Measurements from ENCODE around the gene HSFX2.
"Not testable (repeated sequence)": the region's sequence is repeated elsewhere in the genome, so short reads cannot be mapped to it uniquely, and the experiment has no call there.

HSFX2 gene

GRCh38 chrX:149628768-149629167 is 33.7 kb upstream of the HSFX2 start:
- Histone ChIP-seq H3K9me3 (ENCODE audit: control insufficient read depth, low read length) (no peaks in the 10 kb centered on the region), H3K4me3 (ENCODE audit: insufficient read depth, low read depth, low read length) (no peak overlapping the region), H3K4me1 (ENCODE audit: control insufficient read depth, insufficient read depth, low read length) (no peaks in the 10 kb centered on the region), H3K36me3 (ENCODE audit: control insufficient read depth, insufficient read depth, low read length) (no peaks in the 10 kb centered on the region), H3K27me3 (ENCODE audit: control insufficient read depth, insufficient read depth, low read length, poor library complexity, severe bottlenecking) (peaks cover 21% of the 10 kb centered on the region), H3K27ac (ENCODE audit: insufficient read depth, low read depth, low read length, poor library complexity, severe bottlenecking) (no peak overlapping the region)
- WGBS, 2 experiments: 100% methylated on average over 2 of the region's 2 CpGs; no CpG with 5 or more reads in 1 of the 2 experiments

- Histone ChIP-seq H3K9me3 (ENCODE audit: control insufficient read depth, low read length) (no peaks in the 10 kb centered on the region), H3K4me1 (ENCODE audit: control insufficient read depth, insufficient read depth, low read length) (no peaks in the 10 kb centered on the region), H3K36me3 (ENCODE audit: control insufficient read depth, insufficient read depth, low read length) (no peaks in the 10 kb centered on the region), H3K27me3 (ENCODE audit: control insufficient read depth, insufficient read depth, low read length, poor library complexity, severe bottlenecking) (peaks cover 16% of the 10 kb centered on the region), H3K4me3 (ENCODE audit: insufficient read depth, low read depth, low read length) (no peak overlapping the region), H3K27ac (ENCODE audit: insufficient read depth, low read depth, low read length, poor library complexity, severe bottlenecking) (no peak overlapping the region)
- 96 to 98% methylated on average over 3 of the region's 3 CpGs for WGBS, 2 experiments
These were observed 33.2 kb upstream of the HSFX2 start for GRCh38 chrX:149628280-149628679.

- 54 to 70% methylated on average over 3 to 8 of the region's 8 CpGs for WGBS, 2 experiments
- H3K36me3 ChIP-seq (ENCODE audit: control insufficient read depth, insufficient read depth, low read length); H3K27me3 ChIP-seq (ENCODE audit: control insufficient read depth, insufficient read depth, low read length, poor library complexity, severe bottlenecking); H3K4me3 ChIP-seq (ENCODE audit: insufficient read depth, low read depth, low read length); H3K4me1 ChIP-seq (ENCODE audit: control insufficient read depth, insufficient read depth, low read length); H3K9me3 ChIP-seq (ENCODE audit: control insufficient read depth, low read length); H3K27ac ChIP-seq (ENCODE audit: insufficient read depth, low read depth, low read length, poor library complexity, severe bottlenecking): not testable (repeated sequence)
These were observed 31.7 kb upstream of the HSFX2 start for GRCh38 chrX:149626829-149627228.

GRCh38 chrX:149619662-149620061 is 24.5 kb upstream of the HSFX2 start:
- not testable (repeated sequence) for H3K27ac ChIP-seq (ENCODE audit: insufficient read depth, low read depth, low read length, poor library complexity, severe bottlenecking); H3K9me3 ChIP-seq (ENCODE audit: control insufficient read depth, low read length); H3K36me3 ChIP-seq (ENCODE audit: control insufficient read depth, insufficient read depth, low read length); H3K4me3 ChIP-seq (ENCODE audit: insufficient read depth, low read depth, low read length); H3K27me3 ChIP-seq (ENCODE audit: control insufficient read depth, insufficient read depth, low read length, poor library complexity, severe bottlenecking); H3K4me1 ChIP-seq (ENCODE audit: control insufficient read depth, insufficient read depth, low read length)
- WGBS, 2 experiments: no CpG with 5 or more reads among the region's 1 CpG

GRCh38 chrX:149618871-149619270 is 23.8 kb upstream of the HSFX2 start:
- no peaks in the 10 kb centered on the region for H3K27me3 ChIP-seq (ENCODE audit: control insufficient read depth, insufficient read depth, low read length, poor library complexity, severe bottlenecking)
- 91% methylated on average over 1 of the region's 3 CpGs; no CpG with 5 or more reads in 1 of the 2 experiments for WGBS, 2 experiments
- no peaks in the 10 kb centered on the region for H3K4me1 ChIP-seq (ENCODE audit: control insufficient read depth, insufficient read depth, low read length)
- H3K9me3 ChIP-seq (ENCODE audit: control insufficient read depth, low read length): no peaks in the 10 kb centered on the region
- H3K4me3 ChIP-seq (ENCODE audit: insufficient read depth, low read depth, low read length): no peak overlapping the region
- no peak overlapping the region for H3K27ac ChIP-seq (ENCODE audit: insufficient read depth, low read depth, low read length, poor library complexity, severe bottlenecking)
- no peaks in the 10 kb centered on the region for H3K36me3 ChIP-seq (ENCODE audit: control insufficient read depth, insufficient read depth, low read length)

GRCh38 chrX:149611623-149612175 is 16.6 kb upstream of the HSFX2 start:
- no peaks in the 10 kb centered on the region for H3K36me3 ChIP-seq (ENCODE audit: control insufficient read depth, insufficient read depth, low read length)
- WGBS, 2 experiments: no CpG with 5 or more reads among the region's 1 CpG
- no peaks in the 10 kb centered on the region for H3K27me3 ChIP-seq (ENCODE audit: control insufficient read depth, insufficient read depth, low read length, poor library complexity, severe bottlenecking)
- no peaks in the 10 kb centered on the region for H3K9me3 ChIP-seq (ENCODE audit: control insufficient read depth, low read length)
- H3K4me3 ChIP-seq (ENCODE audit: insufficient read depth, low read depth, low read length): no peak overlapping the region
- H3K27ac ChIP-seq (ENCODE audit: insufficient read depth, low read depth, low read length, poor library complexity, severe bottlenecking): no peak overlapping the region
- H3K4me1 ChIP-seq (ENCODE audit: control insufficient read depth, insufficient read depth, low read length): no peaks in the 10 kb centered on the region

GRCh38 chrX:149610511-149610910 is 15.4 kb upstream of the HSFX2 start:
- H3K9me3 ChIP-seq (ENCODE audit: control insufficient read depth, low read length): no peaks in the 10 kb centered on the region

GRCh38 chrX:149607699-149608098 is 12.6 kb upstream of the HSFX2 start:
- H3K27me3 ChIP-seq (ENCODE audit: control insufficient read depth, insufficient read depth, low read length, poor library complexity, severe bottlenecking): no peaks in the 10 kb centered on the region
- H3K4me1 ChIP-seq (ENCODE audit: control insufficient read depth, insufficient read depth, low read length): no peaks in the 10 kb centered on the region
- H3K4me3 ChIP-seq (ENCODE audit: insufficient read depth, low read depth, low read length): no peak overlapping the region
- no peaks in the 10 kb centered on the region for H3K9me3 ChIP-seq (ENCODE audit: control insufficient read depth, low read length)
- H3K36me3 ChIP-seq (ENCODE audit: control insufficient read depth, insufficient read depth, low read length): no peaks in the 10 kb centered on the region
- H3K27ac ChIP-seq (ENCODE audit: insufficient read depth, low read depth, low read length, poor library complexity, severe bottlenecking): no peak overlapping the region

More at GRCh38 chrX:149610511-149610910, 15.4 kb upstream of the HSFX2 start:
- WGBS, 2 experiments: 74 to 82% methylated on average over 4 to 5 of the region's 5 CpGs
- no peak overlapping the region for H3K27ac ChIP-seq (ENCODE audit: insufficient read depth, low read depth, low read length, poor library complexity, severe bottlenecking)
- no peaks in the 10 kb centered on the region for H3K27me3 ChIP-seq (ENCODE audit: control insufficient read depth, insufficient read depth, low read length, poor library complexity, severe bottlenecking)
- H3K4me1 ChIP-seq (ENCODE audit: control insufficient read depth, insufficient read depth, low read length): no peaks in the 10 kb centered on the region
- no peaks in the 10 kb centered on the region for H3K36me3 ChIP-seq (ENCODE audit: control insufficient read depth, insufficient read depth, low read length)
- no peak overlapping the region for H3K4me3 ChIP-seq (ENCODE audit: insufficient read depth, low read depth, low read length)

- WGBS, 2 experiments: 94 to 96% methylated on average over 5 to 7 of the region's 7 CpGs
- H3K36me3 ChIP-seq (ENCODE audit: control insufficient read depth, insufficient read depth, low read length): not testable (repeated sequence)
These were observed 10.3 kb upstream of the HSFX2 start for GRCh38 chrX:149605248-149605885.

GRCh38 chrX:149598603-149599002 is 3.5 kb upstream of the HSFX2 start:
- not testable (repeated sequence) for H3K9me3 ChIP-seq (ENCODE audit: control insufficient read depth, low read length); H3K27me3 ChIP-seq (ENCODE audit: control insufficient read depth, insufficient read depth, low read length, poor library complexity, severe bottlenecking); H3K4me3 ChIP-seq (ENCODE audit: insufficient read depth, low read depth, low read length); H3K36me3 ChIP-seq (ENCODE audit: control insufficient read depth, insufficient read depth, low read length); H3K27ac ChIP-seq (ENCODE audit: insufficient read depth, low read depth, low read length, poor library complexity, severe bottlenecking); H3K4me1 ChIP-seq (ENCODE audit: control insufficient read depth, insufficient read depth, low read length)
- whole genome bisulfite sequencing, 2 experiments: 40 to 42% methylated on average over 2 to 3 of the region's 11 CpGs

More at GRCh38 chrX:149605248-149605885, 10.3 kb upstream of the HSFX2 start:
- not testable (repeated sequence) for H3K9me3 ChIP-seq (ENCODE audit: control insufficient read depth, low read length); H3K27me3 ChIP-seq (ENCODE audit: control insufficient read depth, insufficient read depth, low read length, poor library complexity, severe bottlenecking); H3K4me1 ChIP-seq (ENCODE audit: control insufficient read depth, insufficient read depth, low read length); H3K4me3 ChIP-seq (ENCODE audit: insufficient read depth, low read depth, low read length); H3K27ac ChIP-seq (ENCODE audit: insufficient read depth, low read depth, low read length, poor library complexity, severe bottlenecking)
